PC-9 (cell line): Measurements from ENCODE around the gene IGF2. TPM values are rescaled to one million over a fixed set of nuclear protein-coding genes. Genes with fewer than 3 reads are reported as not detected.
A peak's percentile ranks its signal among the peaks of the same experiment; 100 is the strongest.

Experiments used
- BruUV-seq: library from RNA; stranded (reverse); fragments of 400-500 nt; replicated peaks from 2 replicates; lab custom pipeline; 2021; lab: Mats Ljungman, UMichigan
- CTCF ChIA-PET: fragments of 300-600 bp; sonication (Branson Sonifier 250); formaldehyde crosslinking; loops from one replicate; lab custom pipeline; 2022; ENCODE audit warnings: antibody characterized with exemption; lab: Charles Lee
- POLR2A ChIA-PET: fragments of 300-600 bp; sonication (Branson Sonifier 250); formaldehyde crosslinking; loops from one replicate; lab custom pipeline; 2022; ENCODE audit warnings: antibody characterized with exemption; ENCODE audit not compliant: unreplicated experiment; lab: Charles Lee
- DNase-seq, 2 experiments: peaks; one replicate each; pipeline versions ENCODE4 v3.0.0 to v3.0.0-alpha.2; 2015 to 2022; ENCODE audit warnings: mixed read lengths in 1 of 2
- H2AFZ ChIP-seq: fragments of 200-600 bp; sonication (generic); 2 replicates; pipeline ENCODE4 v1.8.1; 2017; ENCODE audit warnings: antibody characterized with exemption
- H3F3A ChIP-seq: fragments of 200-600 bp; sonication (generic); 2 replicates; pipeline ENCODE4 v1.8.1; 2017; ENCODE audit warnings: antibody characterized with exemption, mild to moderate bottlenecking, low read depth; ENCODE audit not compliant: insufficient read depth
- H3K27ac ChIP-seq: fragments of 200-600 bp; sonication (generic); 2 replicates; pipeline ENCODE4 v1.6.1; 2016; ENCODE audit warnings: mixed run types
- H3K27me3 ChIP-seq: fragments of 200-600 bp; sonication (generic); 2 replicates; pipeline ENCODE4 v1.6.1; 2016; ENCODE audit warnings: low read depth, mixed run types; ENCODE audit not compliant: insufficient read depth
- H3K36me3 ChIP-seq: fragments of 200-600 bp; sonication (generic); 2 replicates; pipeline ENCODE4 v1.6.1; 2016; ENCODE audit warnings: low read depth, mixed run types
- H3K4me1 ChIP-seq: fragments of 200-600 bp; sonication (generic); replicated peaks from 2 replicates; pipeline ENCODE4 v1.6.1; 2016; ENCODE audit warnings: mixed run types; ENCODE audit not compliant: insufficient read depth
- H3K4me2 ChIP-seq: fragments of 200-600 bp; sonication (generic); 2 replicates; pipeline ENCODE4 v1.6.1; 2017; ENCODE audit warnings: mixed run types
- H3K4me3 ChIP-seq: fragments of 200-600 bp; sonication (generic); 2 replicates; pipeline ENCODE4 v1.6.1; 2016; ENCODE audit warnings: mixed run types
- H3K79me2 ChIP-seq: fragments of 200-600 bp; sonication (generic); 2 replicates; pipeline ENCODE4 v1.6.1; 2017; ENCODE audit warnings: low read depth, mixed run types
- H3K9me2 ChIP-seq: fragments of 200-600 bp; sonication (generic); 2 replicates; pipeline ENCODE4 v1.8.1; 2017; ENCODE audit warnings: mild to moderate bottlenecking; ENCODE audit not compliant: insufficient read depth
- H3K9me3 ChIP-seq: fragments of 200-600 bp; sonication (generic); 2 replicates; pipeline ENCODE4 v1.8.1; 2016; ENCODE audit warnings: low read depth; ENCODE audit not compliant: insufficient read depth
- H4K20me1 ChIP-seq: fragments of 200-600 bp; sonication (generic); 2 replicates; pipeline ENCODE4 v1.8.1; 2017; ENCODE audit not compliant: insufficient read depth
- CTCF ChIP-seq: fragments of 200-600 bp; sonication (generic); conservative IDR thresholded peaks from 2 replicates; pipeline ENCODE4 v1.6.1; 2017; ENCODE audit warnings: mixed run types, antibody characterized with exemption, mild to moderate bottlenecking, moderate library complexity
- EZH2 ChIP-seq: fragments of 200-600 bp; sonication (generic); IDR thresholded peaks from 2 replicates; pipeline ENCODE4 v1.8.0; 2017; ENCODE audit warnings: antibody characterized with exemption, low read depth
- intact Hi-C: fragments of 100-400 bp; cut with micrococcal nuclease; formaldehyde crosslinking; loops from one replicate; pipeline ENCODE4 v1.10.0; 2022; ENCODE audit not compliant: unreplicated experiment
- total RNA-seq: library from RNA; stranded (reverse); gene quantifications from 2 replicates; pipeline ENCODE4 v1.2.3, GENCODE V29; 2021

Gene IGF2
- total RNA-seq, 1 experiment from 2014 or later, result 0.24 TPM

- peaks cover 6% of the 10 kb centered on the region for H3K4me1 ChIP-seq
- no peak overlapping the region for H3K27ac ChIP-seq
- peak; percentile 33 to 35 for DNase-seq
- H4K20me1 ChIP-seq, result no peaks in the 10 kb centered on the region
- H3K4me3 ChIP-seq, result no peak overlapping the region
- H3K79me2 ChIP-seq, result no peaks in the 10 kb centered on the region
- no peak overlapping the region for H2AFZ ChIP-seq
- H3K9me2 ChIP-seq, result no peaks in the 10 kb centered on the region
- H3K36me3 ChIP-seq, result no peaks in the 10 kb centered on the region
- H3F3A ChIP-seq, result no peaks in the 10 kb centered on the region
- H3K27me3 ChIP-seq, result 0 out of 2 replicates have a peak, but pooled peaks cover 8% of the 10 kb centered on the region
- ChIA-PET CTCF (no interaction called here), POLR2A (interaction anchor here (0.6 kb wide), 1 partner anchor 47 kb away, joined by 3 read pairs; no protein-coding TSS in a partner anchor)
- TF ChIP-seq EZH2 (no peak), CTCF (no peak)
- intact Hi-C loops, result no loop called here
- H3K9me3 ChIP-seq, result no peaks in the 10 kb centered on the region
- BruUV-seq, result no TSS peak
- H3K4me2 ChIP-seq, result peak overlapping the region; percentile 56
These were observed 16.8 kb downstream of the IGF2 start for GRCh38 chr11:2122222-2122906.

DNA sequence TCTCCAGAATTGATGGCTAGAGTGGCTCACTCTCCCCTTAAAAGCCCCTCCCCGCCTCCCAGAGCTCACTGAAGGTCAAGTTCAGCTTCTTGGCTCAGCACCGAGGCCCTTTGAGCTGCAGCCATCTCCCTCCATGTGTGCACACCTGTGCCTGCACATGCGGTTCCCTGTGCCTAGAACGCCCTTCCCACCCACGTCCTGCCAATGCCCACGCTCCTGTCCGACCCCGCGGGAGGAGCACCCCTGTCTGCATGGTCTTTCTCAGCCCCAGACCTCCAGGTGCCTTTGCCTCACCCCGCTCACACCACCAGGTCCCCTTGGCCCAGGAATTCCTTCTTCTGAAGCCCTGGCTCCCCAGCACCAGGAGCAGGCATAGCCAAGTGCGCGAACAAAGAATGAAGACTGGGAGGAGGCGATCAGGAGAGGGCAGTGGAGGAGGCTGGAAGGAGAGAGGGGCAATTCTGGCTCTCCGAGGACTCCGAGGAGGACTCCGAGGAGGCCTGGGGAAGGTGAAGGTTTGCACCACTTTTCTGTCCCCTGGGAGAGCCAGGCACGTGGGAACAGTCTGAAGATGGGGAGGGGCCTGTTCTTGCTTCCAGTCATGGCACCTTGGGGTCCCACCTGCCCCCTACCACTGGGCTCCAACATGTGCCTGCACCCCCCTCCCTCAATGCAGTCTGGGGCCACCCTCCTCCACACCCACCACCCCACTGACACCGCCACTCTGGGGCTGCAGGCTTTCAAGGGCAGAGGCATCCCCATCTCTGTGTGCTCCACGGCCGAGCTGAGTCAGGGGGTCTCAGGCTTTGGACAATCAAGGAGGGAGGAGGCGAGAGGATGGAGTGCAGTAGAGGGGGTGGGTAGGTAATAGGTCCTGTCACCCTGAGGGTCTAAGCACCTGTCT lies 17.7 kb downstream of the IGF2 start:
- Histone ChIP-seq H3K9me3 (no peaks in the 10 kb centered on the region), H3K9me2 (no peaks in the 10 kb centered on the region), H3K4me2 (no peak overlapping the region), H3K4me1 (peaks cover 6% of the 10 kb centered on the region), H3K36me3 (no peaks in the 10 kb centered on the region), H3F3A (no peaks in the 10 kb centered on the region), H4K20me1 (no peaks in the 10 kb centered on the region), H3K27me3 (peaks cover 8% of the 10 kb centered on the region; the same call in 1 of the 2 replicates), H3K27ac (no peak overlapping the region), H3K79me2 (no peaks in the 10 kb centered on the region), H2AFZ (no peak overlapping the region), H3K4me3 (no peak overlapping the region)
- intact Hi-C loops, result no loop called here
- BruUV-seq, result no TSS peak
- CTCF ChIA-PET, result no interaction called here
- TF ChIP-seq EZH2, result no peak
- no peak for TF ChIP-seq CTCF
- no peak for DNase-seq
- POLR2A ChIA-PET, result interaction anchor here (0.6 kb wide), 1 partner anchor 65 kb away, joined by 10 read pairs; no protein-coding TSS in a partner anchor

GRCh38 chr11:2120359-2121100 lies 18.7 kb downstream of the IGF2 start:
- ChIA-PET POLR2A (interaction anchor here (0.6 kb wide), 1 partner anchor 64 kb away, joined by 10 read pairs; no protein-coding TSS in a partner anchor), CTCF (no interaction called here)
- peaks cover 8% of the 10 kb centered on the region; the same call in 1 of the 2 replicates for H3K27me3 ChIP-seq

More at GRCh38 chr11:2120359-2121100, 18.7 kb downstream of the IGF2 start:
- Histone ChIP-seq H4K20me1 (no peaks in the 10 kb centered on the region), H3K79me2 (no peaks in the 10 kb centered on the region), H3K9me2 (no peaks in the 10 kb centered on the region), H3K4me2 (no peak overlapping the region), H3K27ac (no peak overlapping the region), H2AFZ (no peak overlapping the region), H3K36me3 (no peaks in the 10 kb centered on the region), H3K9me3 (no peaks in the 10 kb centered on the region), H3K4me1 (peaks cover 6% of the 10 kb centered on the region), H3K4me3 (no peak overlapping the region), H3F3A (no peaks in the 10 kb centered on the region)
- intact Hi-C loops, result no loop called here
- BruUV-seq, result no TSS peak
- DNase-seq, result no peak
- no peak for TF ChIP-seq CTCF
- no peak for TF ChIP-seq EZH2
